GM18951 (cell line): ENCODE results near the gene L3MBTL4.

Source experiments
- POLR2A ChIP-seq: IDR thresholded peaks from 4 replicates; pipeline ENCODE4 v1.6.1; 2011; ENCODE audit warnings: mild to moderate bottlenecking; ENCODE audit not compliant: insufficient read length, insufficient read depth; ENCODE audit errors: extremely low read depth
- in situ Hi-C: fragments of 300-500 bp; cut with MboI; formaldehyde crosslinking; loops from one replicate; pipeline ENCODE4 v1.12.0; 2022; ENCODE audit warnings: low sequenced_read_pairs, mixed read lengths, inconsistent platforms; ENCODE audit not compliant: unreplicated experiment

Gene L3MBTL4

GRCh38 chr18:5961828-5962150, 452.9 kb downstream of the L3MBTL4 start:
- in situ Hi-C loops: no loop called here
- no peak for TF ChIP-seq POLR2A

GRCh38 chr18:5961097-5961827, 453.4 kb downstream of the L3MBTL4 start:
- TF ChIP-seq POLR2A: no peak
- in situ Hi-C loops: no loop called here

DNA sequence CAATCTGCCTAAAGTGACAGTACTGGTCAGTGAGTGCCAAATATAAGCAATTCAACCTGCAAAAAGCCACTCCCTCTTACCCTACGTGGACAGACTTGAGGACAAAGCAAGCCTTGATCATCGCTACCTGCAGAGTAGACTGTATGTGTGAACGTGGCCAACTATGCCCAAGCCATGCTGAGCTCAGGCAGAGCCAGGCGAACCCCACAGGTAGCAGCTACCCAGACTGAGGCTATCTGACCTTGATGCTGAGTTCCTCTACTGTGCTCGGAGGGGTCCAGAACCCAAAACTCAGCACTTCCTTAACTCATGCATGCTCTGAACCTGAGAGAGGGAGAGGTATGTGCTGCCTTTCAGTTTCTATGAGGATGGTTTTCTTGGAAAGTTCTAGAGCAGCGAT, 455.9 kb downstream of the L3MBTL4 start:
- in situ Hi-C loops: no loop called here
- no peak for TF ChIP-seq POLR2A

DNA sequence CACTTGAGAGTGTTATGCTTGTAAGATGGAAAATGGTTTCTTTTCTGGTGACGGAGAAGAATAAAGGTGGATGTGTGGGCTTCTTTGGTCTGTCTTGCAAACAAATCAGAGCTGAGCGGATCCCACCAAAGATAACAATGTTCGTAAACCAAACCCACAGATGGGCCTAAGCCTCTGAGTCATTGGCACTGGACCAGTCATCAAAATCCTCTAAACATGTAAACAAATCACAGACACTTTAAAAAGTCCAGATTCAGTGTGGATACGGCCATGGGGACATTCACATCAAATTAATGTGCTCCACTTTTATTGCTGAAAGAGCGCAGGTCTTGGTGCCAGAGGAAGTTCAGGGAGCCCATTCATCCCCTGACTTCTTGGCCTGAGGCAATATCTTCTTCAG, 458.9 kb downstream of the L3MBTL4 start:
- TF ChIP-seq POLR2A: no peak
- in situ Hi-C loops: no loop called here

DNA sequence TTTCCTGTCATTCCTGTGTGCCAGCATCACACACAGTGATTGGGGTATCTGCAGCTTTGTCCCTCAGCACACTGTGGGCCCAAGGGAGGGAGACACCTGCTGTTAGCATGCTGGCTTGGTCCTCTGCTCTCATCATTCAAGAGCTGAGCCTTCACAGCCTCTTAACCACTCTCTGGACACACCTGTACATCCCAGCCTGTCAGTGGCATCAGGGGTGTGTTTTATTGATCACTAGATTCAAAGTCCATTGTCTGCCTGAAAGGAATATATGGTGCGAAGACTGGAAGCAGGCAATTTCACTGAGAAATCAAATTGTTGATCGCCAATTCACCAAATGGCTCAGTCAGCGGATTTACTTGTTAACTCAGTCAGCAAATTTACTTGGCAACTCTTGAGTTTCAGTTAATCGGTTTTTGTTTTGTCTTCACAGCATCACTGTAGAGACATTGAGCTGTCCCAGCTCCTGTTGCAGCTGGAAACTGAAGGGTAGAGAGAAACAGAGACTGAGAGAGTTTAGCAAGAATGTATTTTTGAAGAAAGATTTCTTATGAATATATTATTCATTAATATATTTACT, 463.1 kb downstream of the L3MBTL4 start:
- in situ Hi-C loops: no loop called here

DNA sequence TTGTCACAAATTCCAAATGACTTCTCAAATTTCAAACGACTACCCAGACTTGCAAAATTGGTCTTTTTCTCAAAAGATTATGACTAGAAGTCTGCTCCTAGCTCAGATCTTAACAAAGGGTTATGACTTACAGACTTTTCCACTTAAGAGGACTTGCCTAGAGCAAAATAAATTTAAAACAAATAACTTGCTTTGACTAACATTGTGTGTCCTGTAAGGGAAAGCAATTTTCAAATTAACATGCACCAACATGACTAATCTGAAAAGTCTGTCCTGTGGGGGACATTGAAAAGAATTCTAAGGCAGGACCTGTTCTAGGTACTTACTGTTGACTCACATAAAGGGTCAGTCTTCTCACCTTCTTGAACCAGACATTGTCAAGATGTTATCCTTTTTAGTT, 465.9 kb downstream of the L3MBTL4 start:
- no peak for TF ChIP-seq POLR2A
- in situ Hi-C loops: no loop called here

More for the DNA sequence above, 463.1 kb downstream of the L3MBTL4 start:
- no peak for TF ChIP-seq POLR2A

- in situ Hi-C loops: no loop called here
- no peak for TF ChIP-seq POLR2A
These were observed 466.5 kb downstream of the L3MBTL4 start for GRCh38 chr18:5948237-5948636.

DNA sequence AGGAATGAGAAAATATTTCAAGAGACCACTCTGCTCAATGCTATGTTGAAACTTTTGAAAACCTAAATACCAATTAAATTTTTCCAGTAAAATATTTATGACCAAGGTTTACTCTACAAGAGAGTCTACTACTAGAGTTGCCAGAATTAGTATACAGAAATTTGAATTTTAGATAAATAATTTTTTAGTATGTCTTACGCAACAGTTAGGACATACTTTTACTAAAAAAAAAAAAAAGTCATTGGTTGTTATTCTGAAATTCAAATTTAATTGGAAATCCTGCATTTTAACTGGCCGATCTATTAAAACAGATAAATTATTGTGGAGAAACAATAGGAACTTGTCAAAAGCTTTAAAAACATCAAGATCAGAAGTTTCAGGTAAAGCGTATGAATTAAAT, 470.3 kb downstream of the L3MBTL4 start:
- no peak for TF ChIP-seq POLR2A
- in situ Hi-C loops: no loop called here

- in situ Hi-C loops: no loop called here
- TF ChIP-seq POLR2A: no peak
These were observed 471.2 kb downstream of the L3MBTL4 start for GRCh38 chr18:5943514-5943913.

DNA sequence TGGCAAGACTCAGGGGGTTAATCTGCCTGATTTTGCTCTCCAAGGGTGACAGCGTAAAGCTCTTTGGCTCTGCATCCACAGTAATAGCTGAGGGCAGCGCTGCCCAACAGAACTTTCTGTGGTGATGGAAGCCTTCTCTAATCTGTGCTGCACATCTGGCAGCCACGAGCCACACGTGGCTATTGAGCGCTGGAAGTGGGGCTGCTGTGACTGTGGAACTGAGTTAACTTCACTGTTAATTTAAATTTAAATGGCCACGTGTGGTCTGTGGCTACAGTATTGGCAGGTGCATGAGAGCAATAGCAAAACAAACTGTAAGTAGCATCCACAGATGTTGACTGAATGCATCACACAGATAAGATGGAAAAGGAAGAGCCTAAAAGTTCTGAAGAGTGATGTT, 472.1 kb downstream of the L3MBTL4 start:
- no peak for TF ChIP-seq POLR2A
- in situ Hi-C loops: no loop called here

GRCh38 chr18:5941890-5942289, 472.8 kb downstream of the L3MBTL4 start:
- TF ChIP-seq POLR2A: no peak
- in situ Hi-C loops: no loop called here

DNA sequence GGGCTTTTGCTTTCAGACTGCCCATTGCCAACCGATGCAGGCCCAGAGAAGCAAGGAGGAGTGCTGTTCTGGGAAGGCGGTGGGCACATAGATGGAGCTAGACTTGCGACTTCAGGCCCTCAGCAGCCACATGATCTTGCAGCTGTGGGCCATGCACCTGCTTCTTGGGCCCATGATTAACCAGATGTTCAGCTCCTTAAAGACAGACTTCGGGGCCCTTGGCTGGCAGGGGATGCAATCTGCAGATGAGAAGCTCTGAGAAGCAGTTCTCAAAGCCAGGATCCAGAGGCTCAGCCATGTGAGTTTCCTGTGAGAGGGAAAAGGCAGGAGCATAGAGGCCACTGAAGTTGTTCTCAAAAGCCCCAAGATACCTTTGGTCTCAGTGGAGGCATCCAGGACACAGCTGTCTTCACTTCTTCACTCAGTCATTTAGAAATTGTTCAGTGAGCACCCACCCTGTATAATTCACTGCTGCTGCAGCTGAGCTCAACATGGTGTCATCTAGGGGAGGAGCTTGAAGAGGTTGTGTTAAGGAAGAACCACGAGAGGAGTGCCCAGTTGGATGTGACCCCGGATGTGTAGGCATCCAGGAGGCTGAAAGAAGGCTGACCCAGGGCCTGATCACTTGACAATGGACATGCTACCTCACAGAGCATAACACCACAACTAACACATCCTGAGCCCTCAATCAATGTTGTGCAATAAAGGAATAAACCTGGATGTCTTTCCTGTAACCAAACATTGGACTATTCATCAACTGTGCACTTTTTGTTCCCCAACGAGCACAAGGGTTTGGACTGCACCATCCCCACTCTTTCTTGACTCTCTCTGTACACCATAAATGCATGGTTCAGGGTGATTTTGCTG, 474.7 kb downstream of the L3MBTL4 start:
- in situ Hi-C loops: no loop called here
- no peak for TF ChIP-seq POLR2A

DNA sequence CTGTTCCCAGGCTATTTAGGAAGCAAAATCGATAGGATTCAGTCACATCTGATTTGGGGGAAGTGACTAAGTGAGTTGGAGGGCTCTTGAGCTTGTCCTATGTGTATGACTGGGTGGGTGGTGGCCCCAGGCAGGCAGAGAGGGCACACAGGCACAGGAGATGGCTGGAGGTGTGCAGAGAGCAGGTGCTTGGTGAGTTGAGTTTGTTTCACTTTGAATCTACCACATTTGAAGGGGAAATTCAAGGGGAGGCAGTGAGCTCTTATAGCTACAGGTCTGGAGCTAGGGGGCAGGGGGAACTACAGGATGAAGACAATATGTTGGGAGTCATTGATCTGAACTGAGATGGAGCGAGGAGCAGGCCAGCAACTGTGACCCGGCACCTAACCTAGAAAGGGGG, 476.9 kb downstream of the L3MBTL4 start:
- no peak for TF ChIP-seq POLR2A
- in situ Hi-C loops: no loop called here

DNA sequence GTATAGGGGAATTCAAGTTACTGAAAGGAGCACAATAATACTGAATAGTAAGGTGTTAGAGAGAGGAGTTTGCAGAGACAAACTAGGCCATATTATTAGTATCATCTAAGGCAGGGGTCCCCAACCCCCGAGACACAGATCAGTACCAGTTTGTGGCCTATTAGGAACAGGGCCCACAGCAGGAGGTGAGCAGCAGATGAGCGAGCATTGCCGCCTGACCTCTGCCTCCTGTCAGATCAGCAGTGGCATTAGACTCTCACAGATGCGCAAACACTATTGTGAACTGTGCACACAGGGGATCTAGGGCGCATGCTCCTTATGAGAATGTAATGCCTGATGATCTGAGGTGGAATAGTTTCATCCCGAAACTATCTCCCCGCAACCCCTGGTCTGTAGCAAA, 477.6 kb downstream of the L3MBTL4 start:
- in situ Hi-C loops: no loop called here
- no peak for TF ChIP-seq POLR2A
